HG02981 (cell line): ENCODE measurements around the gene ELAVL3.
"Not testable (repeated sequence)": the region's sequence is repeated elsewhere in the genome, so short reads cannot be mapped to it uniquely, and the experiment has no call there.

Source experiments
- ATAC-seq: cut with Tn5 transposase; IDR thresholded peaks from one replicate; pipeline ENCODE4 v1.9.1; 2021; ENCODE audit warnings: mild to moderate bottlenecking, moderate library complexity; ENCODE audit not compliant: unreplicated experiment

ELAVL3 gene

DNA sequence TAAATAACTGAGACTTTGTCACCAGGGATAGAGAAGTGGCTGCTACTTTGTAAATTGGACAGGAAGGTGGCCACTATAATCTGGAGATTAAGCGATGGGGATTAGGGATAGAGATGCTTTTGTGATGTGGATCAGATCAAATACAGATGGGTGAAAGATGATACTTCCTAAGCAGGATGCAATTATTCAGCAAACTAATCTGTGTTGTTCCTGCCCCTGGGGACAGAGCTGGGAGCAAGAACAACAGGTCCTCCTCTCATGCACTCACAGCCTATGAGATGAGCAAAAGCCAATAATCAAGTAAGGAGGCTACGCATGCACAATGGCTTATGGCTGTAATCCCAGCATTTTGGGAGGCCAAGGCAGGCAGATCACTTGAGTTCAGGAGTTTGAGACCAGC is 66.3 kb downstream of the ELAVL3 start:
- no peak for ATAC-seq

GRCh38 chr19:11410682-11411081 is 70.2 kb downstream of the ELAVL3 start:
- ATAC-seq, result no peak

DNA sequence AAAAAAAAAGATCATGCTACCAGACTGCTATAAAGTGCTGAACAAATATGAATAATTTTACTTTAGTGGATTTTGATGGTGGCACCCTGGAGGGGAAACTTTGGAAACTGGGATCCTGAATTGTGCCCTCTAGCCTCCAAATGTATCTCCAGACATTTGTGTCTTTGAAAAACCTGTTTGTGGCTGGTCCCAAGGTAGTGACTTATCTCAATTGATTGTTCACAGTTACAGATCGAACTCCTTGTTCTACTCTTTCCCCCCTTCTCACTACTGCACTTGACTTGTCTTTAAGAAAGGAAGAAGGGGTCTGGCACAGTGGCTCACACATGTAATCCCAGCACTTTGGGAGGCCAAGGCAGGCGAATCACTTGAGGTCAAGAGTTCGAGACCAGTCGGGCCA is 72.3 kb downstream of the ELAVL3 start:
- no peak for ATAC-seq

DNA sequence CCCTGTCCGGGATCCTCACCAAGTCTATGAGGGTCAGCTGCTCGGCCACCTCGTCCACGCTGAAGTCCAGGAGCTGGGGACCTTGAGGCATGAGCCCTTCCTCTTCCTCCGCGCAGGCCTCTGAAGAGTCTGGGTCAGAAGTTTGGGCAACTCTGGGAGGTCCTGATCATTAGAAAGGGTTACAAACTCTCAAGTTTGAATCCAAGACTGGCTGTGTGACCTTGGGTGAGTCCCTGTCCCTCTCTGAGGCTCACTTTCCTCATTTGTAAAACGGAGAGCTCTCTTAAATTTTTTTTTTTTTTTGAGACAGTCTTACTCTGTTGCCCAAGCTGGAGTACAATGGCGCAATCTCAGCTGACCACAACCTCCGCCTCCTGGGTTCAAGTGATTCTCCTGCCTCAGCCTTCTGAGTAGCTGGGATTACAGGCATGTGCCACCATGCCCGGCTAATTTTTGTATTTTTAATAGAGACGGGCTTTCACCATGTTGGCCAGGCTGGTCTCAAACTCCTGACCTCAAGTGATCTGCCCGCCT is 74.1 kb downstream of the ELAVL3 start:
- ATAC-seq, result not testable (repeated sequence)

GRCh38 chr19:11405846-11406643 is 74.8 kb downstream of the ELAVL3 start:
- no peak for ATAC-seq

GRCh38 chr19:11404588-11405222 is 76.1 kb downstream of the ELAVL3 start:
- no peak for ATAC-seq

DNA sequence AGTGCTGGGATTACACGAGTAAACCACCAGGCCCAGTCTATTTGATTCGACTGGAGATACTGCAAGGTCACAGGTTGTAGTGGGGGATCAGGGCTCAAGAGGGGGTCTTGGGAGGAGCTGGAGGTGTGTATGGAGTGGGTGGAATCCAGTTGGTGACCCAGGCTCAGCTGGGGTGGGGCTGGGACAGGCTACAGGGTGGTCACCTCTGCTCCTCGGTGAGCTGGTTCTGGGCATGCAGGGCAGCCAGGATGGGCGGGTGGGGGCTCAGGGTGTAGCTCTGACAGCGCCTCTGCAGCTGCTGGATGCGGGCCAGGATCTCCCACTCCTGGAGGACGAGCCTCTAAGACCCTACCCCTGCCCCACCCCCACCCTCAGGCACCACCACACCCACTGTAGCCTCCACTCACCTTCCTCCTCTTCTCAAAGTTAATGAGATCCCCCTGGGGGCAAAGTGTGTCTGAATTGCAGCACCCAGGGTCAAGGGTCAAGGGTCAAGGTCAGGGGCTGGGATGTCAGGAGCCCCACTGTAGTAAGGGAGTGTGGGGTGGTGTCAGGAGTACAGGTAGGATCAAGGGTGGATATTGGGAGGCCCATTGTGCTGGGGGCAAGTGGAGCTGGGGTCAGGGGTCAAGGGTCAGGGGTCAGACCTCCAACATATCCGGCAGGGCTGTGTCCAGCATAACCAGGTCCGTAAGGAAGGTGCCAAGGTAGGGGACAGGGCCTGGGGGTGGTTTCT is 78.9 kb downstream of the ELAVL3 start:
- ATAC-seq, result no peak
